H1 (cell line): Measurements from ENCODE around the gene DDN. TPM values are rescaled to one million over a fixed set of nuclear protein-coding genes. Genes with fewer than 3 reads are reported as not detected.

ENCODE experiments used
- CTCF ChIA-PET: fragments of 300-600 bp; sonication (Branson Sonifier 250); formaldehyde crosslinking; loops from one replicate; lab custom pipeline; 2021; ENCODE audit not compliant: partially characterized antibody; lab: Charles Lee
- POLR2A ChIA-PET: fragments of 300-600 bp; sonication (Branson Sonifier 250); formaldehyde crosslinking; loops from one replicate; lab custom pipeline; 2021; ENCODE audit warnings: inconsistent platforms; ENCODE audit not compliant: partially characterized antibody; lab: Charles Lee
- DNase-seq, 2 experiments: peaks; one replicate each; pipeline versions ENCODE4 v3.0.0 to v3.0.0-alpha.2; 2010 to 2022; ENCODE audit warnings: low spot score in 2 of 2, low read depth in 1 of 2, mixed read lengths in 1 of 2
- FAIRE-seq: peaks from 2 replicates; lab custom pipeline; 2011; peaks lifted over from hg19 to GRCh38; lab: Jason Lieb, UNC
- H2AFZ ChIP-seq: 2 replicates; pipeline ENCODE4 v1.8.1; 2012; ENCODE audit warnings: low read length, inconsistent platforms
- H2AK5ac ChIP-seq: 2 replicates; pipeline ENCODE4 v1.6.1; 2013; ENCODE audit warnings: low read depth, low read length
- H2BK120ac ChIP-seq: replicated peaks from 2 replicates; pipeline ENCODE3; 2013; ENCODE audit warnings: low read depth, low read length, inconsistent platforms
- H2BK12ac ChIP-seq: 2 replicates; pipeline ENCODE4 v1.6.1; 2013; ENCODE audit warnings: low read depth, low read length
- H2BK15ac ChIP-seq: 2 replicates; pipeline ENCODE4 v1.6.1; 2013; ENCODE audit warnings: low read length
- H2BK20ac ChIP-seq: 2 replicates; pipeline ENCODE4 v1.6.1; 2013; ENCODE audit warnings: low read length
- H2BK5ac ChIP-seq: 2 replicates; pipeline ENCODE4 v1.6.1; 2013; ENCODE audit warnings: low read depth, low read length
- H3K14ac ChIP-seq: 2 replicates; pipeline ENCODE4 v1.6.1; 2013; ENCODE audit warnings: inconsistent platforms; ENCODE audit not compliant: insufficient read length
- H3K18ac ChIP-seq: 2 replicates; pipeline ENCODE4 v1.6.1; 2013; ENCODE audit warnings: low read length; ENCODE audit errors: extremely low read depth
- H3K23ac ChIP-seq: 2 replicates; pipeline ENCODE4 v1.6.1; 2013; ENCODE audit warnings: inconsistent platforms; ENCODE audit not compliant: insufficient read length
- H3K23me2 ChIP-seq: 2 replicates; pipeline ENCODE4 v1.6.1; 2013; ENCODE audit warnings: low read depth, low read length
- H3K27ac ChIP-seq: 2 replicates; pipeline ENCODE4 v1.6.1; 2011; ENCODE audit warnings: low read depth, low read length, inconsistent platforms
- H3K27me3 ChIP-seq, 4 experiments: replicated peaks in 1 of 4; 1 replicate in 1 of 4; 2 replicates in 3 of 4; pipeline versions ENCODE4 v1.6.1 to v1.8.1; 2011 to 2013; ENCODE audit warnings: low read length in 3 of 4, mild to moderate bottlenecking in 3 of 4, inconsistent platforms in 2 of 4, mixed read lengths in 2 of 4, moderate library complexity in 1 of 4; ENCODE audit not compliant: control insufficient read depth in 3 of 4, insufficient read depth in 3 of 4; ENCODE audit errors: extremely low read depth in 1 of 4
- H3K36me3 ChIP-seq, 4 experiments: 2 replicates each; pipeline versions ENCODE4 v1.6.1 to v1.8.1; 2011 to 2013; ENCODE audit warnings: mild to moderate bottlenecking in 4 of 4, low read length in 3 of 4, moderate library complexity in 2 of 4, control low read depth in 1 of 4, inconsistent platforms in 1 of 4; ENCODE audit not compliant: insufficient read depth in 4 of 4, control insufficient read depth in 2 of 4
- H3K4ac ChIP-seq: replicated peaks from 2 replicates; pipeline ENCODE3; 2013; ENCODE audit warnings: low read length, low read depth, mixed read lengths, inconsistent platforms; ENCODE audit not compliant: insufficient read length
- H3K4me1 ChIP-seq, 4 experiments: replicated peaks in 1 of 4; 1 replicate in 1 of 4; 2 replicates in 3 of 4; pipeline versions ENCODE4 v1.6.1 to v1.8.1; 2011 to 2013; ENCODE audit warnings: low read length in 3 of 4, inconsistent platforms in 2 of 4, mixed read lengths in 1 of 4; ENCODE audit not compliant: insufficient read depth in 4 of 4, control insufficient read depth in 3 of 4
- H3K4me2 ChIP-seq, 2 experiments: 2 replicates each; pipeline versions ENCODE4 v1.6.1 to v1.8.1; 2011 to 2013; ENCODE audit warnings: low read depth in 2 of 2, low read length in 2 of 2, control low read depth in 1 of 2, inconsistent platforms in 1 of 2, mild to moderate bottlenecking in 1 of 2; ENCODE audit not compliant: insufficient read depth in 1 of 2
- H3K4me3 ChIP-seq, 4 experiments: fragments of 200-600, 300-600 bp in 1 of 4; sonication (generic), shearing (Covaris generic), sonication (Bioruptor Twin) in 1 of 4; 2 replicates each; pipeline versions ENCODE4 v1.5.1 to v1.8.1; 2011 to 2016; ENCODE audit warnings: low read length in 4 of 4, low read depth in 3 of 4, control low read depth in 2 of 4, inconsistent platforms in 2 of 4, mild to moderate bottlenecking in 2 of 4, mixed read lengths in 1 of 4, moderate library complexity in 1 of 4; ENCODE audit not compliant: insufficient read depth in 2 of 4; ENCODE audit errors: extremely low read depth in 1 of 4
- H3K56ac ChIP-seq: replicated peaks from 2 replicates; pipeline ENCODE3; 2013; ENCODE audit warnings: low read depth, mild to moderate bottlenecking, mixed read lengths, low read length, inconsistent platforms; ENCODE audit not compliant: insufficient read length
- H3K79me1 ChIP-seq: 2 replicates; pipeline ENCODE4 v1.6.1; 2013; ENCODE audit warnings: low read depth, low read length, control low read depth
- H3K79me2 ChIP-seq, 2 experiments: 2 replicates each; pipeline versions ENCODE4 v1.6.1 to v1.8.1; 2012 to 2013; ENCODE audit warnings: low read length in 2 of 2, mild to moderate bottlenecking in 2 of 2, inconsistent platforms in 1 of 2; ENCODE audit not compliant: insufficient read depth in 2 of 2, control insufficient read depth in 1 of 2
- H3K9ac ChIP-seq, 4 experiments: replicated peaks in 1 of 4; 1 replicate in 1 of 4; 2 replicates in 3 of 4; pipeline versions ENCODE4 v1.6.1 to v1.8.1; 2011 to 2013; ENCODE audit warnings: low read depth in 3 of 4, low read length in 3 of 4, control low read depth in 2 of 4, mild to moderate bottlenecking in 2 of 4, moderate library complexity in 2 of 4, inconsistent platforms in 1 of 4; ENCODE audit errors: extremely low read depth in 1 of 4
- H3K9me3 ChIP-seq, 2 experiments: 2 replicates each; pipeline versions ENCODE4 v1.6.1 to v1.8.1; 2012 to 2013; ENCODE audit warnings: mild to moderate bottlenecking in 2 of 2, moderate library complexity in 2 of 2, control low read depth in 1 of 2, inconsistent platforms in 1 of 2, low read depth in 1 of 2, low read length in 1 of 2, mixed read lengths in 1 of 2; ENCODE audit not compliant: insufficient read depth in 2 of 2
- H4K20me1 ChIP-seq, 2 experiments: replicated peaks in 1 of 2; 2 replicates each; pipeline versions ENCODE3 to v1.8.1; 2011 to 2013; ENCODE audit warnings: inconsistent platforms in 2 of 2, low read length in 2 of 2, mild to moderate bottlenecking in 1 of 2; ENCODE audit not compliant: insufficient read depth in 2 of 2, control insufficient read depth in 1 of 2
- H4K5ac ChIP-seq: 2 replicates; pipeline ENCODE4 v1.6.1; 2013; ENCODE audit warnings: low read length, low read depth, mixed read lengths, inconsistent platforms; ENCODE audit not compliant: insufficient read length
- H4K8ac ChIP-seq: 2 replicates; pipeline ENCODE4 v1.8.0; 2013; ENCODE audit warnings: mild to moderate bottlenecking, moderate library complexity, low read length, inconsistent platforms; ENCODE audit not compliant: insufficient read depth; ENCODE audit errors: extremely low read depth
- H4K91ac ChIP-seq: replicated peaks from 2 replicates; pipeline ENCODE3; 2013; ENCODE audit warnings: low read length, mixed read lengths, inconsistent platforms; ENCODE audit not compliant: insufficient read length
- EGR1 ChIP-seq: IDR thresholded peaks from 2 replicates; pipeline ENCODE4 v1.6.1; 2011; ENCODE audit warnings: low read depth, low read length, borderline replicate concordance
- JUND ChIP-seq: IDR thresholded peaks from 2 replicates; pipeline ENCODE4 v1.6.1; 2011; ENCODE audit warnings: mild to moderate bottlenecking, improper control_type of control experiment, low read length
- PHF8 ChIP-seq: fragments of 200-600 bp; sonication (generic); conservative IDR thresholded peaks from 2 replicates; pipeline ENCODE4 v1.7.1; 2012; ENCODE audit warnings: low read depth, mild to moderate bottlenecking, inconsistent platforms, low read length, moderate library complexity
- POLR2A ChIP-seq, 2 experiments: IDR thresholded peaks; 1 replicate in 1 of 2; 2 replicates in 1 of 2; pipeline ENCODE4 v1.6.1; 2011; ENCODE audit warnings: low read depth in 2 of 2, low read length in 2 of 2, mild to moderate bottlenecking in 2 of 2; ENCODE audit errors: control extremely low read depth in 1 of 2
- WGBS, 2 experiments: shearing (Covaris generic) in 1 of 2; methylation state at CpG; one replicate each; pipeline versions ENCODE4 v1.1.6 to v1.1.7; 2013 to 2015; ENCODE audit warnings: low lambda C conversion rate in 2 of 2, mixed read lengths in 2 of 2, inconsistent platforms in 1 of 2, low coverage in 1 of 2, missing lambda C conversion rate in 1 of 2; ENCODE audit not compliant: insufficient replicate concordance in 2 of 2, insufficient coverage in 1 of 2, insufficient read length in 1 of 2; ENCODE audit errors: extremely low coverage in 1 of 2, missing lambda C conversion rate in 1 of 2; 5-methylcytosine and 5-hydroxymethylcytosine counted together
- polyA plus RNA-seq, 7 experiments: library from polyadenylated mRNA; depleted of rRNA in 3 of 7; stranded (reverse) in 5 of 7; unstranded in 2 of 7; fragments of >200 nt in 5 of 7; fragments of 200-250 nt in 2 of 7; gene quantifications; 1 replicate in 5 of 7; 2 replicates in 1 of 7; 4 replicates in 1 of 7; pipeline versions ENCODE4 v1.2.1 to v1.2.3, GENCODE V29; 2011 to 2013; ENCODE audit warnings: missing spikeins in 2 of 7, mixed read lengths in 2 of 7
- total RNA-seq: library from RNA; stranded (reverse); fragmentation: NEBNext Ultra II Directional; extraction: Animal tissue kit (Norgen Biotek cat#: 25700); gene quantifications from 2 replicates; pipeline ENCODE4 v1.2.1, GENCODE V29; 2021
- TF ChIP-seq, protein P1 (sequence below), 3 experiments: IDR thresholded peaks; 1 replicate in 2 of 3; 2 replicates in 1 of 3; pipeline versions ENCODE4 v1.5.1 to v1.6.1; 2011; ENCODE audit warnings: low read length in 3 of 3, mild to moderate bottlenecking in 3 of 3, inconsistent platforms in 2 of 3, low read depth in 1 of 3, moderate library complexity in 1 of 3; ENCODE audit not compliant: insufficient read depth in 1 of 3; ENCODE audit errors: control extremely low read depth in 1 of 3
- TF ChIP-seq, protein P2 (sequence below): IDR thresholded peaks from 2 replicates; pipeline ENCODE4 v1.6.1; 2011; ENCODE audit warnings: low read length, improper control_type of control experiment

DDN gene
- total and polyA plus RNA-seq, 2 of the 8 experiments (the other 6 are each of a cell fraction or from before 2014, with no cell fraction given): 0.14 to 0.30 TPM

DNA sequence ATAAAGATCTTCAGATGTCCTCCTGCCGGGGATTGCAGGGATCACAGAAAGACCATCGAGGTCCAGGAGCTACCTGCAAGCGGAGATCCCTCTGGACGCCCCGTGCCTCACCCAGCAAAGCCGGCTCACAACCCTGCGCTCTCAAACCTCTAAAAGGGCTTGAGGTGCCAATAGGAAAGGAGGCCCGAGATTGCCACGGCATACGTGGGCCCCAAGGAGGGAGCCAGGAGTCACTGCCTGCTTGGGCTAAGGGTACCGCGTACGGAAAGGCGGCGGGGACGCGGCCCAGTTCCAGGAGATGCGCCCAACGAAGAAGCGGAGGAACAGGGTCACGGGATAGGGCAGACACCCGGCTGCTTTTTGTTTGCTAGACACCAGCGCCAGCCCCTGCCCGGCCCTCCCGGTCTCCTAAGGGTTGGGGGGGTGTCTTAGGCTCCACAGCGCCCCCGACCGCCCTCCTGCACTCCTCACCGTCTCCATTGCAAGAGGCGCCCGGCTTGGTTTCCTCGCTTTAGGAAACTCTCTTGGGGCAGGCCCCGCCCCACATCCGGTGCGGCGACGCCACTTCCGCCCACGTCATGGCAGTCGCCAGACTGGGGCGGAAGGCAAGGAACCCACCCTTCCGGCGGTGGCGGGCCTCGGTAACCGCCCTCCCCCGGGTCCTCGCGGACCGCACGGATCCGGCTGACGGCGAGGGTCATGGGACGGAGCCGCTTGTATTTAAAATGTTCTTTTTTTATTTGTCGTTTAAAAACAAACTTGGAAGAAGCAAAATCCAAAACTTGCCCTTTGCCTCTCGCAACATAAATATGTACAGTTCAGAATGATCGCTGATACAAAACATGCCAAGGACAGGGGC is 19.3 kb upstream of the DDN start, which contains the start of gene PRKAG1:
Gene PRKAG1, minus strand, starts transcription at position 516 of the 859 bp plus-strand sequence. Its CDS starts 36 bp downstream, at position 480.
- Histone ChIP-seq H4K5ac (peak within 1 kb of the TSS; percentile 87), H3K9ac (peak within 1 kb of the TSS; percentile 79 to 95 (median 88)), H3K4me3 (peak within 1 kb of the TSS; percentile 65 to 92 (median 80)), H2BK15ac (no peak within 1 kb of the TSS), H3K9me3 (no peaks in the 10 kb centered on the region), H3K23ac (no peak within 1 kb of the TSS), H2BK20ac (no peak within 1 kb of the TSS), H3K27ac (peak within 1 kb of the TSS; percentile 85), H3K14ac (no peak within 1 kb of the TSS), H4K20me1 (peaks cover 0 to 3% of the 10 kb centered on the region in 2 experiments), H2BK5ac (peak within 1 kb of the TSS; percentile 79), H3K4ac (peak within 1 kb of the TSS; percentile 40), H2BK120ac (no peak within 1 kb of the TSS), H3K56ac (peak within 1 kb of the TSS; percentile 20), H3K79me2 (no peaks in the 10 kb centered on the region), H2BK12ac (peak within 1 kb of the TSS; percentile 84; the same call in 1 of the 2 replicates), H3K36me3 (peaks cover 0 to 20% (median 11%) of the 10 kb centered on the region in 4 experiments; a peak in 5 of 8 replicates), H4K91ac (no peak within 1 kb of the TSS), H3K4me1 (peaks cover 0 to 6% (median 1%) of the 10 kb centered on the region in 4 experiments; a peak in 4 of 7 replicates), H3K23me2 (peaks cover 8% of the 10 kb centered on the region), H3K27me3 (no peaks in the 10 kb centered on the region), H4K8ac (peak within 1 kb of the TSS; percentile 90; the same call in 1 of the 2 replicates), H3K79me1 (no peaks in the 10 kb centered on the region; the same call in 1 of the 2 replicates), H2AK5ac (peak within 1 kb of the TSS; percentile 98; the same call in 1 of the 2 replicates), H3K4me2 (peak within 1 kb of the TSS; percentile 87 to 92), H3K18ac (peak within 1 kb of the TSS; percentile 92; the same call in 1 of the 2 replicates), H2AFZ (peak within 1 kb of the TSS; percentile 64; the same call in 1 of the 2 replicates)
- ChIA-PET CTCF (interaction anchor here (0.7 to 11.5 kb wide), 15 partner anchors 10 to 84 kb away, joined by 3 to 207 read pairs (median 5); partner anchors contain the start of genes DDN and WNT1), POLR2A (interaction anchor here (0.6 to 22.2 kb wide), 27 partner anchors 9 to 548 kb away, joined by 3 to 339 read pairs (median 4); partner anchors contain the start of genes DDN, FKBP11, RND1 and TROAP)
- FAIRE-seq (no peak), DNase-seq (peak; percentile 96)
- WGBS, 2 experiments: 3% methylated on average over 57 of the region's 59 CpGs; no CpG with 5 or more reads in 1 of the 2 experiments
- TF ChIP-seq, protein P1, sequence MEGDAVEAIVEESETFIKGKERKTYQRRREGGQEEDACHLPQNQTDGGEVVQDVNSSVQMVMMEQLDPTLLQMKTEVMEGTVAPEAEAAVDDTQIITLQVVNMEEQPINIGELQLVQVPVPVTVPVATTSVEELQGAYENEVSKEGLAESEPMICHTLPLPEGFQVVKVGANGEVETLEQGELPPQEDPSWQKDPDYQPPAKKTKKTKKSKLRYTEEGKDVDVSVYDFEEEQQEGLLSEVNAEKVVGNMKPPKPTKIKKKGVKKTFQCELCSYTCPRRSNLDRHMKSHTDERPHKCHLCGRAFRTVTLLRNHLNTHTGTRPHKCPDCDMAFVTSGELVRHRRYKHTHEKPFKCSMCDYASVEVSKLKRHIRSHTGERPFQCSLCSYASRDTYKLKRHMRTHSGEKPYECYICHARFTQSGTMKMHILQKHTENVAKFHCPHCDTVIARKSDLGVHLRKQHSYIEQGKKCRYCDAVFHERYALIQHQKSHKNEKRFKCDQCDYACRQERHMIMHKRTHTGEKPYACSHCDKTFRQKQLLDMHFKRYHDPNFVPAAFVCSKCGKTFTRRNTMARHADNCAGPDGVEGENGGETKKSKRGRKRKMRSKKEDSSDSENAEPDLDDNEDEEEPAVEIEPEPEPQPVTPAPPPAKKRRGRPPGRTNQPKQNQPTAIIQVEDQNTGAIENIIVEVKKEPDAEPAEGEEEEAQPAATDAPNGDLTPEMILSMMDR (IDR thresholded peaks at IDR 0.05; ENCODE audit: control extremely low read depth in 1 of 3, insufficient read depth in 1 of 3, low read depth in 1 of 3, low read length in 3 of 3): peak; percentile 51 to 66 (median 64)
- TF ChIP-seq EGR1: peak; percentile 69
- TF ChIP-seq, protein P2, sequence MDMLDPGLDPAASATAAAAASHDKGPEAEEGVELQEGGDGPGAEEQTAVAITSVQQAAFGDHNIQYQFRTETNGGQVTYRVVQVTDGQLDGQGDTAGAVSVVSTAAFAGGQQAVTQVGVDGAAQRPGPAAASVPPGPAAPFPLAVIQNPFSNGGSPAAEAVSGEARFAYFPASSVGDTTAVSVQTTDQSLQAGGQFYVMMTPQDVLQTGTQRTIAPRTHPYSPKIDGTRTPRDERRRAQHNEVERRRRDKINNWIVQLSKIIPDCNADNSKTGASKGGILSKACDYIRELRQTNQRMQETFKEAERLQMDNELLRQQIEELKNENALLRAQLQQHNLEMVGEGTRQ: no peak
- 0 out of 2 replicates have a peak, but pooled peaks have one; percentile 38 for TF ChIP-seq JUND
- TF ChIP-seq POLR2A (IDR thresholded peaks at IDR 0.05; ENCODE audit: control extremely low read depth in 1 of 2, low read depth in 2 of 2, low read length in 2 of 2): peak; percentile 90 to 96
- TF ChIP-seq PHF8: peak; percentile 69
